ENCODE measurements around the gene RAD51AP1. TPM values are rescaled to one million over a fixed set of nuclear protein-coding genes. Genes with fewer than 3 reads are reported as not detected.

The RAD51AP1 gene
- total and polyA plus RNA-seq, 2 of the 8 experiments (the other 6 are each of a cell fraction or from before 2014, with no cell fraction given), result 29.7 to 48.3 TPM

- H3K4me1 ChIP-seq (replicated peaks in 1 of 4; ENCODE audit: control insufficient read depth in 3 of 4, insufficient read depth in 4 of 4, low read length in 3 of 4), result no peaks in the 10 kb centered on the region
- DNase-seq (ENCODE audit: low read depth in 1 of 2, low spot score in 2 of 2), result no peak
- no peak overlapping the region for H2AFZ ChIP-seq (ENCODE audit: low read length)
- WGBS, 2 experiments (ENCODE audit: extremely low coverage in 1 of 2, insufficient coverage in 1 of 2, insufficient read length in 1 of 2, insufficient replicate concordance in 2 of 2, low coverage in 1 of 2, low lambda C conversion rate in 2 of 2, missing lambda C conversion rate in 1 of 2), result 94% methylated on average over 2 of the region's 2 CpGs; no CpG with 5 or more reads in 1 of the 2 experiments
- no peak overlapping the region for H2BK5ac ChIP-seq (ENCODE audit: low read depth, low read length)
- no peak overlapping the region for H3K4me2 ChIP-seq (ENCODE audit: insufficient read depth in 1 of 2, low read depth in 2 of 2, low read length in 2 of 2)
- POLR2A ChIA-PET (ENCODE audit: partially characterized antibody), result no interaction called here
- no peak overlapping the region for H2BK15ac ChIP-seq (ENCODE audit: low read length)
- H3K79me1 ChIP-seq (ENCODE audit: low read depth, low read length), result no peaks in the 10 kb centered on the region; the same call in 1 of the 2 replicates
- H3K56ac ChIP-seq (replicated peaks; ENCODE audit: insufficient read length, low read depth, low read length), result no peak overlapping the region
- H3K9me3 ChIP-seq (ENCODE audit: insufficient read depth in 2 of 2, low read depth in 1 of 2, low read length in 1 of 2), result no peaks in the 10 kb centered on the region
- H4K8ac ChIP-seq (ENCODE audit: extremely low read depth, insufficient read depth, low read length), result no peak overlapping the region
- CTCF ChIA-PET (ENCODE audit: partially characterized antibody), result interaction anchor here (0.6 kb wide), 1 partner anchor 157 kb away, joined by 3 read pairs; no protein-coding TSS in a partner anchor
- no peak for FAIRE-seq
- H2AK5ac ChIP-seq (ENCODE audit: low read depth, low read length), result no peak overlapping the region
- no peak overlapping the region for H3K23ac ChIP-seq (ENCODE audit: insufficient read length)
- no peaks in the 10 kb centered on the region for H3K23me2 ChIP-seq (ENCODE audit: low read depth, low read length)
- no peak overlapping the region for H2BK120ac ChIP-seq (replicated peaks; ENCODE audit: low read depth, low read length)
- TF ChIP-seq TEAD4 (IDR thresholded peaks at IDR 0.05; ENCODE audit: low read depth, low read length) (no peak), RNF2 (IDR thresholded peaks at IDR 0.05; ENCODE audit: borderline replicate concordance, low read depth, low read length, missing control alignments, poor library complexity, severe bottlenecking) (no peak), HDAC2 (IDR thresholded peaks at IDR 0.05; ENCODE audit: borderline replicate concordance in 1 of 2, low read depth in 2 of 2, low read length in 2 of 2) (no peak), CREB1 (IDR thresholded peaks at IDR 0.05) (no peak), CHD2 (IDR thresholded peaks at IDR 0.05; ENCODE audit: low read length) (no peak), SP2 (IDR thresholded peaks at IDR 0.05; ENCODE audit: low read length) (no peak), ZNF274 (IDR thresholded peaks at IDR 0.05; ENCODE audit: borderline replicate concordance, extremely low read depth, low read length) (no peak), CEBPB (IDR thresholded peaks at IDR 0.05; ENCODE audit: low read depth, low read length) (no peak), SIN3A (conservative IDR thresholded peaks at IDR 0.05 in 1 of 2, IDR thresholded peaks at IDR 0.05 in 1 of 2; ENCODE audit: low read depth in 1 of 2, low read length in 2 of 2) (no peak), JUND (IDR thresholded peaks at IDR 0.05; ENCODE audit: low read length) (no peak), SIX5 (IDR thresholded peaks at IDR 0.05; ENCODE audit: low read depth, low read length) (no peak), POU5F1 (IDR thresholded peaks at IDR 0.05; ENCODE audit: low read depth, low read length) (no peak), SP4 (IDR thresholded peaks at IDR 0.05; ENCODE audit: low read length) (no peak), BRCA1 (IDR thresholded peaks at IDR 0.05; ENCODE audit: low read depth, low read length) (no peak), POLR2AphosphoS5 (IDR thresholded peaks at IDR 0.05; ENCODE audit: low read depth, low read length) (no peak)
- no peak overlapping the region for H2BK12ac ChIP-seq (ENCODE audit: low read depth, low read length)
- H3K36me3 ChIP-seq (ENCODE audit: control insufficient read depth in 2 of 4, insufficient read depth in 4 of 4, low read length in 3 of 4), result peaks cover 10 to 54% (median 26%) of the 10 kb centered on the region in 4 experiments; a peak in 7 of 8 replicates
- no peak overlapping the region for H3K9ac ChIP-seq (replicated peaks in 1 of 4; ENCODE audit: extremely low read depth in 1 of 4, low read depth in 3 of 4, low read length in 3 of 4)
- H3K27me3 ChIP-seq (replicated peaks in 1 of 4; ENCODE audit: control insufficient read depth in 3 of 4, extremely low read depth in 1 of 4, insufficient read depth in 3 of 4, low read length in 3 of 4), result peaks cover 0 to 1% (median 0%) of the 10 kb centered on the region in 4 experiments; a peak in 1 of 7 replicates
- H3K14ac ChIP-seq (ENCODE audit: insufficient read length), result no peak overlapping the region
- H3K4ac ChIP-seq (replicated peaks; ENCODE audit: insufficient read length, low read depth, low read length), result no peak overlapping the region
- H3K27ac ChIP-seq (ENCODE audit: low read depth, low read length), result no peak overlapping the region
- H4K5ac ChIP-seq (ENCODE audit: insufficient read length, low read depth, low read length), result no peak overlapping the region
- no peak overlapping the region for H4K91ac ChIP-seq (replicated peaks; ENCODE audit: insufficient read length, low read length)
- no peaks in the 10 kb centered on the region for H3K79me2 ChIP-seq (ENCODE audit: control insufficient read depth in 1 of 2, insufficient read depth in 2 of 2, low read length in 2 of 2)
- H4K20me1 ChIP-seq (replicated peaks in 1 of 2; ENCODE audit: control insufficient read depth in 1 of 2, insufficient read depth in 2 of 2, low read length in 2 of 2), result no peaks in the 10 kb centered on the region
- no peak overlapping the region for H2BK20ac ChIP-seq (ENCODE audit: low read length)
- H3K18ac ChIP-seq (ENCODE audit: extremely low read depth, low read length), result no peak overlapping the region
- no peak overlapping the region for H3K4me3 ChIP-seq (ENCODE audit: extremely low read depth in 1 of 4, insufficient read depth in 2 of 4, low read depth in 3 of 4, low read length in 4 of 4)
Measured at GRCh38 chr12:4555804-4556203, 17.1 kb downstream of the RAD51AP1 start.
